ENCODE data around the gene CNTN4.
A peak's percentile ranks its signal among the peaks of the same experiment; 100 is the strongest.
"Not testable (repeated sequence)": the region's sequence is repeated elsewhere in the genome, so short reads cannot be mapped to it uniquely, and the experiment has no call there.

CNTN4 gene

GRCh38 chr3:2098398-2099027 is at the start of gene CNTN4:
TSS of gene CNTN4 (plus strand) at chr3:2098866.
- peak; percentile 24 for DNase-seq

DNA sequence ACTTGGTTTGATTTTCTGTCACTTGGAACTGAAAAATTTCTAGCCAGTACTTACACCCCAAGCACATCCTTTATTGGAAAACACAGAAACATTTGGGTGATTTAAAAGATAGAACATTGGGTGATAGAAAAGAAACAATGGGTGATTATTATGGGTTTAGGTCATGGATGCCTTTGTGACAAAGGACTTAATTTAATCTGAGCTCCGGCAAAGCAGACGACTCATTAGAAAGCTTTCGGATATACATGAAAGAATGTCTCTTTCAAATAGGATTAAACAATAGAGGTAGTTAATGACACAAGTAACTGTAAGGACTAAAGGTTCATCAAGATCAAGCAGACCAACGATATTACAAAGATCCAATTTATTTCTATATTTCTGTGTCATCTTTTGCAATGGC is 37.3 kb upstream of the CNTN4 start:
- no peak for DNase-seq

DNA sequence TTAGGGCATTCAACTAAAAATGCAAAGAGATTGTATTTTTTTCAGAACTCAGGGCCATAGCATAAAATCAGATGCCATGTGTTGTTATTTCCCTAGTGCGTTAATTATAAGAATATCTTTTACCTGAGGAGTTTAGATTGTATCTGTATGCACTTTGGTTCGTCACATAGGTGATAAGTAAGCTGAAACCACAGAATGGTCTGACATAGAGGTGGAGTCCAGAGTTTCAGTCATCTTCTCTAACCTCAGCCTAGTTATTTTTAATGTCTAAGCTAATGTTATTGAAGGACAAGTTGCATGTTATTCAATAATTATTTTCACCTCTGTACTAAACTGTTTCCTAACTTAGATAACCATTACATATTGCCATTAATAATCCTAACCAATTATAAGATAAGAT is 27.1 kb upstream of the CNTN4 start:
- DNase-seq = no peak

GRCh38 chr3:2078821-2079220 is 19.8 kb upstream of the CNTN4 start:
- DNase-seq = no peak

DNA sequence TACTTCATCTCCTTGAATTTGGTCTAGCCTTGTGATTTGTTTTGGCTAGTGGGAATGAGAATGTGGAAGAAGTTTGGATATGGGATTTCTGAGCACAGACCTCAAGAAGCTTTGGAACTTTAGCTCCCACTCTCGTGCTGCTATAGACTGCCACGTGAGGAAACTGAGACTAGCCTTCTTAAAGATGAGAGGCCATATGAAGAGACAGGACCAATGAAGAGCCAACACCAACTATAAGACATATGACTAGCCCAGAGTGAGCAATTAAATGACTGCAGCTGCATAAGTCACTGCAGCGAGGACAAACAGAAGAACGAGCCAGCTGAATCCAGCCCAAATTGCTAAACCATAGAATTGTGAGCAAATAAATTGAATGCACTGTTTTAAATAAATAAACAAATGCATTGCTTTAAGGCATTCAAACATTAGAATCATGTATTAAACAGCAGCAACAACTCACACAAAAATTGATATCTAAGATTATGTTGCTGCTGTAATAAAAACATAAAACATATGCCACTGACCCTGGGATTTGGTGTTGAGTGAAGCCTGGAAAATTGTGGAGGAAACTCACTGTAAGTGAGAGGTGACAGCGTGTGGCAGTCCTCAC is 15.7 kb upstream of the CNTN4 start:
- no peak for DNase-seq

DNA sequence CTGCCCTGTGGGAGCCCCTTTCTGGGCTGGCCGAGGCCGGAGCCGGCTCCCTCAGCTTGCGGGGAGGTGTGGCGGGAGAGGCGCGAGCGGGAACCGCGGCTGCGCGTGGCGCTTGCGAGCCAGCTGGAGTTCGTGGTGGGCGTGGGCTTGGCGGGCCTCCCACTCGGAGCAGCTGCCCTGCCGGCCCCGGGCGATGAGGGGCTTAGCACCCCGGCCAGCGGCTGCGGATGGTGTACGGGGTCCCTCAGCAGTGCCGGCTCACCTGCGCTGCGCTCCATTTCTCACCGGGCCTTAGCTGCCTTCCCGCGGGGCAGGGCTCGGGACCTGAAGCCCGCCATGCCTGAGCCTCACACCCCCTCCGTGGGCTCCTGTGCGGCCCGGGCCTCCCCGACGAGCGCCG is 15.1 kb upstream of the CNTN4 start:
- DNase-seq = not testable (repeated sequence)

DNA sequence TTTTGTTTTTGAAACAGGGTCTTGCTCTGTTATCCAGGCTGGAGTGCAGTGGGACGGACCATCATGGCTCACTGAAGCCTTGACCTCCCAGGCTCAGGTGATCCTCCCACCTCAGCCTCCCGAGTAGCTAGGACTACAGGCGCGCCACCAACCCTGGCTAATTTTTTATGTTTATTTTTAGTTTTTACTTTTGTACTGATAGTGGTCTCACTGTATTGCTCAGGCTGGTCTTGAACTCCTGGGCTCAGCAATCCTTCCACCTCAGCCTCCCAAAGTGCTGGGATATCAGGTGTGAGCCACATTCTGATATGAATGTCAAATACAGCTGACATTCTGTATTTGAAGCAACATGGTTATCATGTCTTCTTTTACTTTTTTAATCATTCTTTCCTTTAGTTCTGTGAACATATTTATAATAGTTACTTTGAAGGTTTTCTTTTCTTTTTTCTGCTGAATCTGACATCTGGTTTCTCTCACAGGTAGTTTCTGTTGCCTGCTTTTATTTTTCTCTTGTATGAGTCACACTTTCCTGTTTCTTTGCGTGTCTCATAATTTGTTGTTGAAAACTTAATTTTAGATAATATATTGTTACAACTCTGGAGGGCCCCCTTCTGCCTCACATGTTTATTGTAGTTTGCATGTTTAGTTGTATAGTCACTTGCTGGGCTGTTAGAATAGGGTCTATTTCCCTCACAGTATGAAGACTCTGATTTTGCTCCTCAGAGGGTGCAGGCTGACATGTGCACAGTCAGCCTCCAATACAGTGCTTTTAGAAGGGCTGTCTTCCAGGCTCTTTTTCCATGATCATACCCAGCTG is 8.4 kb upstream of the CNTN4 start:
- DNase-seq = no peak

- no peak for DNase-seq
Observed at GRCh38 chr3:2092758-2093157, 5.9 kb upstream of the CNTN4 start.

GRCh38 chr3:2094941-2095340 is 3.7 kb upstream of the CNTN4 start:
- no peak for DNase-seq

DNA sequence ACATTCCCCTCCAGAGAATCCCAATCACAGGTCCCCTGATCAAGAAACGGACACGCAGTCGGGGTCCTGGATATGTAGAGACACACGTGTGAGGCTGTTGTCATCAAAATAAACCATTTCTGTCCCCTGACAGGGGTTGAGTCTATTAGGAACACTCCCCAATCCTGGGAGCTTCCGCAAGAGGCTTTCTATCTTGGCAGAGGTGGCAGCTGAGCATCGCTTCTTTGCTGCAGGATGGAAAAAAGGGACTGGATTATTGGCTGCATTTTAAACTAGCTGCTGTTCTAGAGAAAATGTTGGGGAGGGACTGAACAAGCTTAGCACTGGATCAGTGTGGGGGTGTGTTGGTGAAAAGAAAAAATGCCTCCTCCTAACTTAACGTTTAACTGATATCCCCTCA is 2.5 kb upstream of the CNTN4 start:
- no peak for DNase-seq

- DNase-seq = no peak
Observed at GRCh38 chr3:2097641-2098191, 950 bp upstream of the CNTN4 start.

DNA sequence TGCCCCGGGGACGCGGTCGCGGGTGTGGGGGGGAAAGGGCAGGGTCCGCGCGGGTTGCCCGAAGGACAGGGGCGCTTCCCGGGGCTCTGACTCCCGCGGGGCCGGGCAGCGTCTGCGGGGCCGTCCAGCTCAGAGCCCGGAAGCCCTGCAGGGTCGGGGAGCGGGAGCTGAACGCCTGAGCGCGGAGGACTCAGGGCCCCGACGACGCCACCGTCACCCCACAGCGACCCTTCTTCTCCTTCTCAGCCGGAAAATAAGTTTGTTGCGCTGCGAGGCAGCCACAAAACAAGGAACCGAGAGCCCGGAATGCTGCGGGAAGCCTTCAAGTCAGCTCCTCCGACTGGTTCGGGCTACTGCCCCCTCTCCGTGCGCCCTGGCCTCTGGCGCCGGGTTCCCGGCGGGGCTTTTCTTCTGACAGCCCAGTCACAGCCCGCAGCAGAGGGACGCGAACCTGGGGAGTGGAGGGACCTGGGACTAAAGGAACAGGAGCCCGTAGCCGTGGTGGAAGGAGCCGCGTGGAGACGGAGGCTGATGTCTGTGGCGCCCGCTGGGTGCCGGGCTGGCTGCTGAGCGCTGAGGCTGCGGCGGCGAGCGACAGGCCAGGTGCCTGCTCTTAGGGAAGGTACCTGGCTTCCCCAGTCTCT is 484 bp downstream of the CNTN4 start:
- no peak for DNase-seq

GRCh38 chr3:2099779-2100191 is 1.1 kb downstream of the CNTN4 start:
- no peak for DNase-seq

- DNase-seq = no peak
Observed at GRCh38 chr3:2106438-2106837, 7.8 kb downstream of the CNTN4 start.

DNA sequence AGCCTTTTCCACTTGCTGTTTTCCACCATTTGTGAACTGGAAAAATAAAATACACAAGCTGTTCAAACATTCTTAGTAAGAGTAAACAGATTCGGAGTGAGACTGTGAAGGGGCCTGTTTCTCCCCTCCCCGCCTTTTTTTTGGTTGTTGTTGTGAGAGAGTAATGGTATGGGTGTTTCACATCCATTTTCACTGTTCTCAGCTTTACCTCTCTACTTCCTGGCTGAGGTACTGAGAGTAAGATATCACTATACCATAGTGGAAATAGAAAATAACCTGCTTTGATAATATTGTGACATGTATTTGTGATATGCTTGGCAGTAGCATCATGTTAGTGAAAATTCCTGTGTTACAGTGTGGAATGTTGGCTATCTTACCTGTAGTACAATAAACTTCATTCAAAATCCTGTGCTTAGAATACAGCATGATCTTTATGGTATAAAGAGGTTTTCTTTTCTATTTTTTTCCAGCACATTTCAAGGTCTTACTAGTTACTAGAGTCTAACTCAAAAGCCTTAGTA is 12.0 kb downstream of the CNTN4 start:
- DNase-seq = no peak

GRCh38 chr3:2114617-2115275 is 16.1 kb downstream of the CNTN4 start:
- DNase-seq = no peak

GRCh38 chr3:2130726-2131125 is 32.1 kb downstream of the CNTN4 start:
- DNase-seq = no peak

GRCh38 chr3:2133146-2133545 is 34.5 kb downstream of the CNTN4 start:
- no peak for DNase-seq

DNA sequence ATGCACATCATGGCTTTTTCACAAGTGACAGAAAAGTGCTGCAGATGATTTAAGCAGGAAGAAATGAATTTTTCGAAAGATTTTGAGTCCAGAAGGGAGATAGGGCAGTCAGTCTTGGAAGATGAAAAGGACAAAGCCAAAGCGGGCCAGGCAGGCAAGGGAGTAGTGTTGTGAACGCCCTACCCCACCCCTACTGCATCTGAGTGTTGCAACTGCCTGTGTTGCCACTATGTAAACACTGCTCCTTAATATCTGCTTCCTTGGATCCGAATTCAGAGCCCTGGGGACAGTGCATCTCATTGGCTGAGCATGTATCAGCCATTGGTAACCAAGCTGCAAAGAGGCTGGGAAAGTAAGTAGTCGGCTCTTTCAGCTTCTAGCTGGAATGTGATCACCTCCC is 39.0 kb downstream of the CNTN4 start:
- no peak for DNase-seq

DNA sequence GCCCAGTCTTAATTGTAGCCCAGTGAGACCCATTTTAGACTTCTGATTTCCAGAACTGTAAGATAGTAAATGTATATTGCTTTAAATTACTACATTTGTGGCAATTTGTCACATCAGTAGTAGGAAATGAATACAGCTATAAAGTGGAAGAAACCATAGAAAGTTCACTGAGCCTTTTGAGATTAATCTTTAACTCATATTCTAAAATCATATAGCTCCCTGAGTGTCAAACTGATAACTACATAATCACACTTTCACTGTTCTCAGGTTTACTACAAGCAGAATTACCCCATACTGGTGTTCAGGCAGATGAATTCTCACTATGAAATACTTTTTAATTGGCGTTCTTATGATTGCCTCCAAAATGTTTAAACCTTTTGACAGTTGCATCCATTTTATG is 42.8 kb downstream of the CNTN4 start:
- no peak for DNase-seq

DNA sequence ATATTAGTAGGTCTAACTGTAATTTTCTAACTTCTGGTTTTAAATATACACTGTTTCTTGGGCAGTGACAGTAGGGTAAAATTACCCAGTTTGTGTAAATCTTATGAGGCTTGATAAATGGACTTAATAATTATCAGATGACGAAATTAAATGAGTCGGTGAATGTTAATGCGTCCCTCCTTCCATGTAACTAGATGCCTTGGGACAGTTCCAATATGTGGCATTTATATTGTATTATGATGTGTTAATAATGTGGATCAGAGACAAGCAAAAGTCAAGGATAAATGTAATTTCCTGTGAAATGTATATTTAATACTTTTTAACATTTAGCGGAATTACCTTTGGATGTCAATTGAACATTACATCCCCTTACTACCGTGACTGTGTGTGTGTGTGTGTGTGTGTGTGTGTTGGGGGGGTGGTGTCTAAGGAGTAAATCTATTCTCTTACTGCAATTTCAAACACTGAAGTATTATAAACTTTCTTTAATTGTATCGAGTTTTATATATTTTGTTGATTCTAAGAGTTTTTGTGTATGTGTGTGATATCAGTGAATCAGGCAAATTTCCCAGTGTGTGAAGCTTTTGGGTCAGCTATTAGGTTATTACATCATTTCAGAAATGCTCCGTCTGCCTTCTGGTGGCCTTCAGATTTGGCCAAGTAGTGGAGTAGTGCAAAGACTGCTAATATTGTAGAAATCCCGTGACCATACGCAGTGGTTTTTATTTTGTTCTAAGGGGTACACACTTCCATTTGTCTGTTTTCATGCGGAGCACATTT is 50.1 kb downstream of the CNTN4 start:
- DNase-seq = no peak

- no peak for DNase-seq
Observed at GRCh38 chr3:2153053-2153452, 54.4 kb downstream of the CNTN4 start.
